Spleen (tissue), 11 donors: ENCODE results near the gene RRAD. TPM values are rescaled to one million over a fixed set of nuclear protein-coding genes. Genes with fewer than 3 reads are reported as not detected.

ENCODE experiments used
- DNase-seq: peaks from one replicate; pipeline ENCODE4 v3.0.0-alpha.2; 2020
- H3K27ac ChIP-seq, 8 donors: fragments of 200-600 bp; sonication (generic) in 7 of 8; 1 replicate in 4 of 8; 2 replicates in 4 of 8; pipeline versions ENCODE4 v1.5.0 to v1.8.0; 2016 to 2021; ENCODE audit warnings: inconsistent platforms in 4 of 8, mild to moderate bottlenecking in 4 of 8, moderate library complexity in 1 of 8
- H3K27me3 ChIP-seq, 7 donors: fragments of 200-600 bp; sonication (generic) in 6 of 7; replicated peaks in 1 of 7; 1 replicate in 4 of 7; 2 replicates in 3 of 7; pipeline versions ENCODE4 v1.5.0 to v1.8.0; 2016 to 2021; ENCODE audit warnings: inconsistent platforms in 3 of 7, mild to moderate bottlenecking in 1 of 7
- H3K36me3 ChIP-seq, 6 donors: fragments of 200-600 bp; sonication (generic) in 5 of 6; 1 replicate in 4 of 6; 2 replicates in 2 of 6; pipeline versions ENCODE4 v1.5.0 to v1.8.0; 2016 to 2021; ENCODE audit warnings: inconsistent platforms in 2 of 6
- H3K4me1 ChIP-seq, 6 donors: fragments of 200-600 bp; sonication (generic) in 5 of 6; 1 replicate in 3 of 6; 2 replicates in 3 of 6; pipeline versions ENCODE4 v1.5.0 to v1.8.0; 2016 to 2021; ENCODE audit warnings: inconsistent platforms in 3 of 6
- H3K4me3 ChIP-seq, 8 donors: fragments of 200-600 bp; sonication (generic) in 7 of 8; 1 replicate in 4 of 8; 2 replicates in 4 of 8; pipeline versions ENCODE4 v1.5.0 to v1.8.0; 2016 to 2021; ENCODE audit warnings: inconsistent platforms in 4 of 8, mild to moderate bottlenecking in 4 of 8, moderate library complexity in 2 of 8
- H3K9me3 ChIP-seq, 8 donors: fragments of 200-600 bp; sonication (generic) in 7 of 8; 1 replicate in 4 of 8; 2 replicates in 4 of 8; pipeline versions ENCODE4 v1.5.0 to v1.8.0; 2016 to 2021; ENCODE audit warnings: inconsistent platforms in 4 of 8
- POLR2A ChIP-seq, 3 donors: fragments of 450-650 bp; IDR thresholded peaks; one replicate each; pipeline ENCODE4 v1.5.1; 2017; ENCODE audit warnings: antibody characterized with exemption in 3 of 3, mild to moderate bottlenecking in 1 of 3
- POLR2AphosphoS5 ChIP-seq, 3 donors: sonication (generic); formaldehyde crosslinking; IDR thresholded peaks; one replicate each; pipeline ENCODE4 v1.5.1; 2017; ENCODE audit warnings: antibody characterized with exemption in 3 of 3
- WGBS, 5 donors: extraction: QIAGEN DNeasy Blood & Tissue Kit in 3 of 5; methylation state at CpG; one replicate each; pipeline versions ENCODE4 v1.1.5 to v1.1.7; 2013 to 2018; 5-methylcytosine and 5-hydroxymethylcytosine counted together
- intact Hi-C: fragments of 100-400 bp; cut with DNase I; formaldehyde crosslinking; loops from one replicate; pipeline ENCODE4 v1.15.0; 2023; ENCODE audit warnings: low total_unique reads
- polyA plus RNA-seq, 3 donors: library from polyadenylated mRNA; stranded (reverse); fragments of 200-250 nt; gene quantifications; one replicate each; pipeline ENCODE4 v1.2.1, GENCODE V29; 2013
- total RNA-seq, 7 donors: library from RNA; depleted of rRNA in 3 of 7; stranded (reverse); fragments of >200 nt in 3 of 7; fragmentation: NEBNext Ultra II Directional in 4 of 7; extraction: Animal tissue kit (Norgen Biotek cat#: 25700) in 4 of 7; gene quantifications; one replicate each; pipeline versions ENCODE4 v1.1.0 to v1.2.1, GENCODE V29; 2016 to 2021
- TF ChIP-seq, protein P1 (sequence below), 11 experiments: fragments of 200-600 bp in 7 of 11; fragments of 450-650 bp in 4 of 11; sonication (generic) in 4 of 11; IDR thresholded peaks in 8 of 11; conservative IDR thresholded peaks in 3 of 11; 1 replicate in 7 of 11; 2 replicates in 4 of 11; pipeline versions ENCODE4 v1.4.0 to v1.8.0; 2016 to 2021; ENCODE audit warnings: antibody characterized with exemption in 11 of 11, inconsistent platforms in 4 of 11, mild to moderate bottlenecking in 1 of 11
- donor health status: healthy with polysubstance abuse.
- donor health status: DM: no; HTN: no; CAD: no; lungs with moderate emphysema.
- donor health status: DM: no; HTN: no; CAD: no.
- donor health status: Bipolar disorder and iron deficiency.
- donor health status: healthy.
- donor health status: DM: no; HTN: no; CAD: no.
- donor health status: DM: yes; HTN: yes; CAD: no.

Gene RRAD
- total and polyA plus RNA-seq, 10 donors: 0.52 to 16.4 (median 1.9) TPM

DNA sequence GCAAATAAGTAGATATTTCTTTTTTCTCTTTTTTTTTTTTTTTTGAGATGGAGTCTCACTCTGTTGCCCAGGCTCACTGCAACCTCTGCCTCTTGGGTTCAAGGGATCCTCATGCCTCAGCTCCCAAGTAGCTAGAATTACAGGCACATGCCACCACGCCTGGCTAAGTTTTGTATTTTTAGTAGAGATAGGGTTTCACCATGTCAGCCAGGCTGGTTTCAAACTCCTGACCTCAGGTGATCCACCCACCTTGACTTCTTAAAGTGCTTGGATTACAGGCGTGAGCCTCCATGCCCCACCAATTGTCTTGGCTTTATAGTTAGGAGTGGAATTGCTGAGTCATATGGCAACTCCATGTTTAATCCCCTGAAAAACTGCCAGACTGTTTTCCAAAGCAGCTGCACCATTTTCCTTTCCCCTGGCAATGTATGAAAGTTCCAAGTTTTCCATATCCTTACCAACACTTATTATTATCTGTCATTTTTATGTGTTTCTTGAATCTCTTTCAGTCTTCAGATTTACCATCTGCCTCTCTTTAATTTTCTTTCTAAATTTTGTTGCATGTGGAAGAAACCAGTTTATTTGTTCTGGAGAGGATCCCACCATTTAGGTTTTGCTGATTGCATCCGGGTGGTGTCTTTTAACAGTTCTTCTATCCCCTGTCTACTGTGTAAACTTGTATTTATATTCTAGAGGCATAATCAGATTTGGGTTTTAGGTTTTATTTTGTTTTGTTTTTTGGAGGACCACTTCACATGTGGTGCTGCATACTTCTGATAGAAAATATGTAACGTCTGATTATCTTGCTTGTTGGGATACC lies 25.8 kb upstream of the RRAD start:
- H3K27me3 ChIP-seq: peaks cover 0 to 60% (median 17%) of the 10 kb centered on the region in 7 donors
- 79 to 86% (median 80%) methylated on average over 4 of the region's 4 CpGs for WGBS, 5 donors

DNA sequence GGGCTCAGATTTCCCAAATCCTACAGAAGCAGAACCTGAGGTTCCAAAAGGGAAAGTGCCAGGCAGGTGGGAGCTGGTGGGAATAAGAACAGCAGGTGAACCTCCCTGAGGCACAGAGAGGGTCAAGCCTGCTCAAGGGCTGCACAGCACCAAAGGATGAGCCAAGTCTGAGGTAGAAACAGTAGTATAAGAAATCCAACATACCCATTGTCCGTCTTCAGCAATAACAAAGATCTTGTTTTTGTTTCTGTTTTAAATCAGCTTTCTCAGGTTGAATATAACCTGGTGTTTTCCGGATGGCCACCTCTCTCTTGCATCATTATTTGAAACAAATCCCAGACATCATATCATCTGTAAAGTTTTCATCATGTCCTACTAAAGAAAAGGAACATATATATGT lies 25.1 kb upstream of the RRAD start:
- Histone ChIP-seq H3K27ac (no peak overlapping the region), H3K36me3 (no peaks in the 10 kb centered on the region), H3K27me3 (peaks cover 0 to 60% (median 17%) of the 10 kb centered on the region in 7 donors), H3K9me3 (peaks cover 0 to 5% (median 0%) of the 10 kb centered on the region in 8 donors), H3K4me3 (no peak overlapping the region), H3K4me1 (peaks cover 5 to 28% (median 21%) of the 10 kb centered on the region in 6 donors)
- no peak for DNase-seq
- intact Hi-C loops: no loop called here
- TF ChIP-seq, protein P1, sequence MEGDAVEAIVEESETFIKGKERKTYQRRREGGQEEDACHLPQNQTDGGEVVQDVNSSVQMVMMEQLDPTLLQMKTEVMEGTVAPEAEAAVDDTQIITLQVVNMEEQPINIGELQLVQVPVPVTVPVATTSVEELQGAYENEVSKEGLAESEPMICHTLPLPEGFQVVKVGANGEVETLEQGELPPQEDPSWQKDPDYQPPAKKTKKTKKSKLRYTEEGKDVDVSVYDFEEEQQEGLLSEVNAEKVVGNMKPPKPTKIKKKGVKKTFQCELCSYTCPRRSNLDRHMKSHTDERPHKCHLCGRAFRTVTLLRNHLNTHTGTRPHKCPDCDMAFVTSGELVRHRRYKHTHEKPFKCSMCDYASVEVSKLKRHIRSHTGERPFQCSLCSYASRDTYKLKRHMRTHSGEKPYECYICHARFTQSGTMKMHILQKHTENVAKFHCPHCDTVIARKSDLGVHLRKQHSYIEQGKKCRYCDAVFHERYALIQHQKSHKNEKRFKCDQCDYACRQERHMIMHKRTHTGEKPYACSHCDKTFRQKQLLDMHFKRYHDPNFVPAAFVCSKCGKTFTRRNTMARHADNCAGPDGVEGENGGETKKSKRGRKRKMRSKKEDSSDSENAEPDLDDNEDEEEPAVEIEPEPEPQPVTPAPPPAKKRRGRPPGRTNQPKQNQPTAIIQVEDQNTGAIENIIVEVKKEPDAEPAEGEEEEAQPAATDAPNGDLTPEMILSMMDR (IDR thresholded peaks at IDR 0.05 in 8 of 11, conservative IDR thresholded peaks at IDR 0.05 in 3 of 11): no peak
- TF ChIP-seq POLR2AphosphoS5 (IDR thresholded peaks at IDR 0.05): no peak
- no peak for TF ChIP-seq POLR2A (IDR thresholded peaks at IDR 0.05)
- WGBS, 5 donors: 63 to 72% (median 69%) methylated on average over 2 of the region's 2 CpGs

More for the DNA sequence above, 25.8 kb upstream of the RRAD start:
- H3K4me3 ChIP-seq: no peak overlapping the region
- peaks cover 5 to 28% (median 21%) of the 10 kb centered on the region in 6 donors for H3K4me1 ChIP-seq
- TF ChIP-seq, protein P1 (IDR thresholded peaks at IDR 0.05 in 8 of 11, conservative IDR thresholded peaks at IDR 0.05 in 3 of 11): no peak
- TF ChIP-seq POLR2A (IDR thresholded peaks at IDR 0.05) (no peak), POLR2AphosphoS5 (IDR thresholded peaks at IDR 0.05) (no peak)
- intact Hi-C loops: no loop called here
- no peaks in the 10 kb centered on the region for H3K36me3 ChIP-seq
- H3K9me3 ChIP-seq: peaks cover 0 to 5% (median 0%) of the 10 kb centered on the region in 8 donors
- no peak for DNase-seq
- H3K27ac ChIP-seq: no peak overlapping the region

DNA sequence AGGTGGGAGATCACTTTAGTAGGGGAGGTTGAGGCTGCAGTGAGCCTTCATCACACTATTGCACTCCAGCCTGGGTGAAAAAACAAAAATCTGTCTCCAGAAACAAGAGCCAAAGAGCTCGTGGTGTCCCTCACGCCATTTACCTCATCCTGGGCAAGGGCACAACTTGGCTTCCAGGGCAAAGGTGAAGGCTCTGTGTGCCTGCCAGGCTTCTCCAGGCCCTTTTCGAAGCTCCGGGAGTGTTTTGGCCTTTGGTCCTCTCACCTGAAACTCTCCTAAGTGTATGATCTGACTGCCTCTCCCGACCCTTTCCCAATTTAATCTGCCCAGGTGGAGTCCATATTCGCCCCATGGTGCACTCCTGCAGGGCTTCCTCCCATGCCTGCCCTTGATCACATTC lies 24.1 kb upstream of the RRAD start:
- Histone ChIP-seq H3K36me3 (no peaks in the 10 kb centered on the region), H3K4me1 (peaks cover 5 to 28% (median 21%) of the 10 kb centered on the region in 6 donors), H3K27ac (no peak overlapping the region), H3K4me3 (no peak overlapping the region), H3K27me3 (peaks cover 0 to 60% (median 17%) of the 10 kb centered on the region in 7 donors), H3K9me3 (peaks cover 0 to 5% (median 0%) of the 10 kb centered on the region in 8 donors)
- TF ChIP-seq POLR2AphosphoS5 (IDR thresholded peaks at IDR 0.05) (no peak), POLR2A (IDR thresholded peaks at IDR 0.05) (no peak)
- TF ChIP-seq, protein P1 (IDR thresholded peaks at IDR 0.05 in 8 of 11, conservative IDR thresholded peaks at IDR 0.05 in 3 of 11): no peak
- intact Hi-C loops: no loop called here
- DNase-seq: no peak
- 68 to 90% (median 73%) methylated on average over 6 of the region's 6 CpGs for WGBS, 5 donors

DNA sequence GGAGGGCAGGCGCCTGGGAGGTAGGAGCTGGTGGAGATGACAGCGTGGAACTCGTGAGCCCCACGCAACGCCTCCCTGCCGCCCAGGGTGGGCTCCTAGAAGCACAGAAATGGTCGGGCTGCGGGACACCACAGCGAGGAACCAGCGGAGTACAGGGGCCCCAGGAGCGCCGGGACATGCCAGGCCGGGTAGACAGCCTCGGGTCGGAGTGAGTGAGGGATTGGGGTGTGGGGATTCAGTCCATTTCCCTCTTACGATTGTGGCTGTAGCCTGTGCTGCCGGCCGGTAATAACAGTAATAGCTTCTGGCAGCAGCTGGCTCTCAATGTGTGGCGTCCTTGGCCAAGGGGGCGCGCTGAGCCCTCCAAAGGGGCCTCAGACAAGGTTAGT lies 23.5 kb upstream of the RRAD start:
- intact Hi-C loops: no loop called here
- WGBS, 5 donors: 9 to 45% (median 21%) methylated on average over 11 to 21 of the region's 21 CpGs
- peaks cover 0 to 59% (median 17%) of the 10 kb centered on the region in 7 donors for H3K27me3 ChIP-seq
- peak overlapping the region in 6 of 8 donors; percentile 41 to 70 (median 49) for H3K4me3 ChIP-seq
- H3K27ac ChIP-seq: no peak overlapping the region
- H3K36me3 ChIP-seq: peaks cover 0 to 6% (median 2%) of the 10 kb centered on the region in 6 donors
- no peak for DNase-seq
- TF ChIP-seq POLR2A (IDR thresholded peaks at IDR 0.05): no peak
- TF ChIP-seq, protein P1 (IDR thresholded peaks at IDR 0.05 in 8 of 11, conservative IDR thresholded peaks at IDR 0.05 in 3 of 11): no peak
- no peak for TF ChIP-seq POLR2AphosphoS5 (IDR thresholded peaks at IDR 0.05)
- H3K4me1 ChIP-seq: peaks cover 5 to 28% (median 21%) of the 10 kb centered on the region in 6 donors
- peaks cover 0 to 5% (median 0%) of the 10 kb centered on the region in 8 donors for H3K9me3 ChIP-seq
